ENCODE results near the gene AHCY. TPM values are rescaled to one million over a fixed set of nuclear protein-coding genes. Genes with fewer than 3 reads are reported as not detected.
"Not testable (repeated sequence)": the region's sequence is repeated elsewhere in the genome, so short reads cannot be mapped to it uniquely, and the experiment has no call there.

Gene AHCY
- polyA plus RNA-seq (2013, experiment 1 of 2) = 172 TPM
- polyA plus RNA-seq (2013, experiment 2 of 2) = 166 TPM

DNA sequence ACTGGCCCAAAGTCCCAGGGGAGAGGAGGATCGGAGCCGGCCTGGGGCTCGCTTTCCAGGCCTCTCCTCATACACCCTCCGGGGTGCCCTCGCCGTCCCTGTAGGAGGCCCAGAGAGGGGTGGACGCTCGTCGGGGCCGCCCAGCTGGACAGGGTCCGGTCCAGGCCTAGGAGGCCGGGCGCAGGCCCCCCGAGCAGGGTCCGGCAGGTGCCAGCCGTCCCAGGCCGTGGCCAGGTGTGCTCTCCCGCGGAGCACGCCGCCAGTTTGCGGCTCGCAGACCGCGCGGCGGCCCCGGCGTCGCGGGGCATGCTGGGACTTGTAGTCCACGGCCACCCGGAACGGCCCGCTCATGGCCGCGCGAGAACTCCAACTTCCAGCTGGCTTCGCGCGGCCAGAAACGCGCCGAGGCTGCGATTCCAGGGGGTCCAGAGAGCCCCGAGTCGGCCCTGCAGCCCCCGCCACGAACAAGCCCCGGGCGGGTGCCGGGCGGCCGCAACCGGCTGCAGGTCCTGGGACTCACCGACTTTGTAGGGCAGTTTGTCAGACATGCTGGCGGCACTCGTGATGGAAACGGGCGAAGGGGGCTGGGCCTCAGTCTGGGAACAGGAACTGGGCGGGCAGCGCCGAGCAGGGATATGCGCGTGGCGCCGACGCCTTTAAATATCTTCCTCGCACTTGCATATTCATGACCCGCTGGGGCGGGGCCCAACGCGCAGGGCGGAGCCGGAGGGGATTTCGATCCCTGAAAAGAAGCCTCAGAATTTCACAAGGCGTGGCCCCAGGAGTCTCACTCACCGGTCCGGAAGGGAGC lies at the start of gene AHCY:
AHCY (minus strand) TSS at position 633 of the 811 bp plus-strand sequence; CDS start at position 548, 85 bp downstream.
- Histone ChIP-seq H4K8ac (ENCODE audit: low read depth, low read length) (no peak within 1 kb of the TSS), H2AK5ac (ENCODE audit: low read depth, low read length) (no peak within 1 kb of the TSS), H3K9me3 (replicated peaks in 1 of 2; ENCODE audit: control insufficient read depth in 2 of 2, insufficient read depth in 1 of 2, low read depth in 1 of 2, low read length in 2 of 2) (peaks cover 2 to 3% of the 10 kb centered on the region in 2 donors), H2BK120ac (ENCODE audit: low read depth, low read length) (no peak within 1 kb of the TSS), H3K27me3 (ENCODE audit: control insufficient read depth in 3 of 3, insufficient read depth in 3 of 3, low read depth in 1 of 3, low read length in 3 of 3) (no peaks in the 10 kb centered on the region), H3K9ac (ENCODE audit: low read depth, low read length, poor library complexity) (peak within 1 kb of the TSS; percentile 85), H2BK12ac (ENCODE audit: low read length) (no peak within 1 kb of the TSS), H2BK15ac (ENCODE audit: low read length) (no peak within 1 kb of the TSS), H3K18ac (ENCODE audit: low read length) (peak within 1 kb of the TSS; percentile 93), H3K4me1 (ENCODE audit: control insufficient read depth in 2 of 2, insufficient read depth in 1 of 2, low read depth in 1 of 2, low read length in 2 of 2) (peaks cover 3 to 13% of the 10 kb centered on the region in 2 donors), H3K23ac (ENCODE audit: low read depth, low read length, poor library complexity) (peak within 1 kb of the TSS; percentile 98), H3K27ac (replicated peaks; ENCODE audit: low read length) (peak within 1 kb of the TSS; percentile 88), H3K4me2 (ENCODE audit: insufficient read depth, low read length, poor library complexity, severe bottlenecking) (peak within 1 kb of the TSS; percentile 70), H3K4ac (ENCODE audit: low read length) (no peak within 1 kb of the TSS), H3K4me3 (ENCODE audit: low read length in 2 of 2) (peak within 1 kb of the TSS; percentile 80 to 97), H2BK5ac (ENCODE audit: low read length) (no peak within 1 kb of the TSS), H3K36me3 (replicated peaks in 1 of 2; ENCODE audit: control insufficient read depth in 2 of 2, insufficient read depth in 2 of 2, low read length in 2 of 2) (peaks cover 3 to 26% of the 10 kb centered on the region in 2 donors), H2AFZ (ENCODE audit: low read length) (peak within 1 kb of the TSS; percentile 97), H4K91ac (ENCODE audit: low read depth, low read length, poor library complexity) (no peak within 1 kb of the TSS), H3K79me1 (ENCODE audit: low read depth, low read length) (peaks cover 11% of the 10 kb centered on the region), H3K14ac (ENCODE audit: low read length) (no peak within 1 kb of the TSS)
- WGBS, 2 donors (ENCODE audit: extremely low coverage in 2 of 2, insufficient read length in 2 of 2, insufficient replicate concordance in 1 of 2) = no CpG with 5 or more reads among the region's 79 CpGs
- DNase-seq (ENCODE audit: low spot score) = peak; percentile 93

DNA sequence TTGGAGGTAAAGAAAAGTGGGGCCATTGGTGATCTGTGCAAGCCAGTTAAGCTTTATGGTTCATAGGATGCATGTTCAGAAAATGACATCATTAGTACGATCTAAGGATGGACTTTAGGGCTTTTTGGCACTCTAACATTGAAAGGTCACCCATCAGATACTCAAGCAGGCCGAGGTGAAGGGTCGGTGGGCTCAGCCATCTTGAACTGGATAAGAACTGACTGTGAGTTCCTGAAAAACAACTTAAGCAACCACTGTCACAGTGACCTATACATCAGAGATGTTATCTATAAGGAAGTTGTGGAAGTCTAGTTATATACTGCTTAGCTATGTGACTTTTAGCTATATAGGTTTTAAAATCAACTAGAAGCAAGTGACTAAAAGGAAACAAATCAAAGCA lies 46.9 kb upstream of the AHCY start:
- H3K4me1 ChIP-seq (ENCODE audit: control insufficient read depth in 2 of 2, insufficient read depth in 1 of 2, low read depth in 1 of 2, low read length in 2 of 2) = peaks cover 0 to 2% of the 10 kb centered on the region in 2 donors
- WGBS, 2 donors (ENCODE audit: extremely low coverage in 2 of 2, insufficient read length in 2 of 2, insufficient replicate concordance in 1 of 2) = no CpG with 5 or more reads among the region's 3 CpGs
- no peak overlapping the region for H2AFZ ChIP-seq (ENCODE audit: low read length)
- no peak overlapping the region for H3K4me2 ChIP-seq (ENCODE audit: insufficient read depth, low read length, poor library complexity, severe bottlenecking)
- H3K4ac ChIP-seq (ENCODE audit: low read length) = no peak overlapping the region
- no peak overlapping the region for H2BK5ac ChIP-seq (ENCODE audit: low read length)
- H3K9ac ChIP-seq (ENCODE audit: low read depth, low read length, poor library complexity) = no peak overlapping the region
- no peak overlapping the region for H4K8ac ChIP-seq (ENCODE audit: low read depth, low read length)
- no peak overlapping the region for H2AK5ac ChIP-seq (ENCODE audit: low read depth, low read length)
- no peaks in the 10 kb centered on the region for H3K27me3 ChIP-seq (ENCODE audit: control insufficient read depth in 3 of 3, insufficient read depth in 3 of 3, low read depth in 1 of 3, low read length in 3 of 3)
- no peak overlapping the region for H3K23ac ChIP-seq (ENCODE audit: low read depth, low read length, poor library complexity)
- H3K4me3 ChIP-seq (ENCODE audit: low read length in 2 of 2) = no peak overlapping the region
- no peak for DNase-seq (ENCODE audit: low spot score)
- H2BK15ac ChIP-seq (ENCODE audit: low read length) = no peak overlapping the region
- H3K9me3 ChIP-seq (replicated peaks in 1 of 2; ENCODE audit: control insufficient read depth in 2 of 2, insufficient read depth in 1 of 2, low read depth in 1 of 2, low read length in 2 of 2) = no peaks in the 10 kb centered on the region
- no peak overlapping the region for H4K91ac ChIP-seq (ENCODE audit: low read depth, low read length, poor library complexity)
- no peak overlapping the region for H2BK120ac ChIP-seq (ENCODE audit: low read depth, low read length)
- no peaks in the 10 kb centered on the region for H3K36me3 ChIP-seq (replicated peaks in 1 of 2; ENCODE audit: control insufficient read depth in 2 of 2, insufficient read depth in 2 of 2, low read length in 2 of 2)
- H3K14ac ChIP-seq (ENCODE audit: low read length) = no peak overlapping the region
- H3K27ac ChIP-seq (replicated peaks; ENCODE audit: low read length) = no peak overlapping the region
- no peaks in the 10 kb centered on the region for H3K79me1 ChIP-seq (ENCODE audit: low read depth, low read length)
- no peak overlapping the region for H3K18ac ChIP-seq (ENCODE audit: low read length)
- H2BK12ac ChIP-seq (ENCODE audit: low read length) = no peak overlapping the region

DNA sequence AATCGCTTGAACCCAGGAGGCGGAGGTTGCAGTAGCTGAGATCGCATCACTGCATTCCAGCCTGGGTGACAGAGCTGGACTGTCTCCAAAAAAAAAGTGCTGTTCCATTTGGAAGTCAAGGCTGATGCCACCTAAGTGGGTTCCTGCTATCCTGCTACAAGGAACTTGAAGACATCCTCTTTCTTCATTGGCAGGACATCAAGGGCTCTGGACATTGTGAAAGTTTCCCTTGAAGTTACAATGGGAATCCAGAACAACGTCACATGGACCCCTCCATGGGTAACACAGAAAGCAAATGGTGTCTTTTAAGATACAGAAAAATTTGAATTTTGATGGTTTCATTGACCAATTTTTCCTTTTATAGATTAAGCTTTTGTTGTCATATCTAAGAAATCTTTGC lies 44.4 kb upstream of the AHCY start:
- H2BK12ac ChIP-seq (ENCODE audit: low read length) = no peak overlapping the region
- no peaks in the 10 kb centered on the region for H3K36me3 ChIP-seq (replicated peaks in 1 of 2; ENCODE audit: control insufficient read depth in 2 of 2, insufficient read depth in 2 of 2, low read length in 2 of 2)
- no peak overlapping the region for H3K23ac ChIP-seq (ENCODE audit: low read depth, low read length, poor library complexity)
- H3K27me3 ChIP-seq (ENCODE audit: control insufficient read depth in 3 of 3, insufficient read depth in 3 of 3, low read depth in 1 of 3, low read length in 3 of 3) = no peaks in the 10 kb centered on the region
- H3K9ac ChIP-seq (ENCODE audit: low read depth, low read length, poor library complexity) = no peak overlapping the region
- no CpG with 5 or more reads among the region's 4 CpGs for WGBS, 2 donors (ENCODE audit: extremely low coverage in 2 of 2, insufficient read length in 2 of 2, insufficient replicate concordance in 1 of 2)
- H4K91ac ChIP-seq (ENCODE audit: low read depth, low read length, poor library complexity) = no peak overlapping the region
- H3K4me2 ChIP-seq (ENCODE audit: insufficient read depth, low read length, poor library complexity, severe bottlenecking) = no peak overlapping the region
- H3K79me1 ChIP-seq (ENCODE audit: low read depth, low read length) = no peaks in the 10 kb centered on the region
- no peak overlapping the region for H3K14ac ChIP-seq (ENCODE audit: low read length)
- H2BK15ac ChIP-seq (ENCODE audit: low read length) = no peak overlapping the region
- peaks cover 0 to 2% of the 10 kb centered on the region in 2 donors for H3K4me1 ChIP-seq (ENCODE audit: control insufficient read depth in 2 of 2, insufficient read depth in 1 of 2, low read depth in 1 of 2, low read length in 2 of 2)
- no peak overlapping the region for H2BK5ac ChIP-seq (ENCODE audit: low read length)
- no peak overlapping the region for H4K8ac ChIP-seq (ENCODE audit: low read depth, low read length)
- no peaks in the 10 kb centered on the region for H3K9me3 ChIP-seq (replicated peaks in 1 of 2; ENCODE audit: control insufficient read depth in 2 of 2, insufficient read depth in 1 of 2, low read depth in 1 of 2, low read length in 2 of 2)
- no peak for DNase-seq (ENCODE audit: low spot score)
- no peak overlapping the region for H3K4ac ChIP-seq (ENCODE audit: low read length)
- no peak overlapping the region for H2AK5ac ChIP-seq (ENCODE audit: low read depth, low read length)
- H3K18ac ChIP-seq (ENCODE audit: low read length) = no peak overlapping the region
- H2BK120ac ChIP-seq (ENCODE audit: low read depth, low read length) = no peak overlapping the region
- H3K4me3 ChIP-seq (ENCODE audit: low read length in 2 of 2) = no peak overlapping the region
- H2AFZ ChIP-seq (ENCODE audit: low read length) = no peak overlapping the region
- H3K27ac ChIP-seq (replicated peaks; ENCODE audit: low read length) = no peak overlapping the region

DNA sequence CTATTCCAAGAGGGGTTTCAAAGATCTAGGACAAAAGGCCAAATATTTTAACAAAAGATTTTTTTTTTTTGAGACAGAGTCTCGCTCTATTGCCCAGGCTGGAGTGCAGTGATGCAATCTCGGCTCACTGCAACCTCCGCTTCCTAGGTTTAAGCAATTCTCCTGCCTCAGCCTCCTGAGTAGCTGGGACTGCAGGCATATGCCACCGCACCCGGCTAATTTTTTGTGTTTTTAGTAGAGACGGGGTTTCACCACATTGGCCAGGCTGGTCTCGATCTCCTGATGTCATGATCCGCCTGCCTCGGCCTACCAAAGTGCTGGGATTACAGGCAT lies 43.3 kb upstream of the AHCY start:
- H3K27ac ChIP-seq (replicated peaks; ENCODE audit: low read length); H3K14ac ChIP-seq (ENCODE audit: low read length); H2BK15ac ChIP-seq (ENCODE audit: low read length); H2BK120ac ChIP-seq (ENCODE audit: low read depth, low read length); H3K27me3 ChIP-seq (ENCODE audit: control insufficient read depth in 3 of 3, insufficient read depth in 3 of 3, low read depth in 1 of 3, low read length in 3 of 3); H2AK5ac ChIP-seq (ENCODE audit: low read depth, low read length); H3K36me3 ChIP-seq (replicated peaks in 1 of 2; ENCODE audit: control insufficient read depth in 2 of 2, insufficient read depth in 2 of 2, low read length in 2 of 2); H3K79me1 ChIP-seq (ENCODE audit: low read depth, low read length); H3K9ac ChIP-seq (ENCODE audit: low read depth, low read length, poor library complexity); H2AFZ ChIP-seq (ENCODE audit: low read length); H3K4ac ChIP-seq (ENCODE audit: low read length); H3K4me2 ChIP-seq (ENCODE audit: insufficient read depth, low read length, poor library complexity, severe bottlenecking); H3K18ac ChIP-seq (ENCODE audit: low read length); H3K4me3 ChIP-seq (ENCODE audit: low read length in 2 of 2); DNase-seq (ENCODE audit: low spot score); H4K8ac ChIP-seq (ENCODE audit: low read depth, low read length); H4K91ac ChIP-seq (ENCODE audit: low read depth, low read length, poor library complexity); H3K23ac ChIP-seq (ENCODE audit: low read depth, low read length, poor library complexity); H3K4me1 ChIP-seq (ENCODE audit: control insufficient read depth in 2 of 2, insufficient read depth in 1 of 2, low read depth in 1 of 2, low read length in 2 of 2); H2BK12ac ChIP-seq (ENCODE audit: low read length); H3K9me3 ChIP-seq (replicated peaks in 1 of 2; ENCODE audit: control insufficient read depth in 2 of 2, insufficient read depth in 1 of 2, low read depth in 1 of 2, low read length in 2 of 2); H2BK5ac ChIP-seq (ENCODE audit: low read length): not testable (repeated sequence)
- WGBS, 2 donors (ENCODE audit: extremely low coverage in 2 of 2, insufficient read length in 2 of 2, insufficient replicate concordance in 1 of 2) = no CpG with 5 or more reads among the region's 9 CpGs
